ENCODE results near the gene RAD51B. TPM values are rescaled to one million over a fixed set of nuclear protein-coding genes. Genes with fewer than 3 reads are reported as not detected.

The RAD51B gene
- total RNA-seq, 1 experiment from 2014 or later, result 14.2 TPM

- Mint-ChIP-seq H3K4me3 (no peak overlapping the region), H3K4me1 (peaks cover 71% of the 10 kb centered on the region), H3K27me3 (ENCODE audit: low read depth) (no peaks in the 10 kb centered on the region; the same call in 1 of the 2 replicates), H3K36me3 (no peaks in the 10 kb centered on the region), H3K9me3 (no peaks in the 10 kb centered on the region), H3K27ac (peak overlapping the region; percentile 16; the same call in 1 of the 2 replicates)
- POLR2A ChIA-PET, result interaction anchor here (0.9 kb wide), 1 partner anchor 16 kb away, joined by 3 read pairs; no protein-coding TSS in a partner anchor
- DNase-seq (ENCODE audit: low spot score) (no peak), ATAC-seq (no peak)
- TF ChIP-seq PREB (CRISPR knock-in tag; IDR thresholded peaks at IDR 0.05; ENCODE audit: borderline replicate concordance) (no peak), FOXK1 (CRISPR knock-in tag; IDR thresholded peaks at IDR 0.05) (no peak), ETV6 (CRISPR knock-in tag; IDR thresholded peaks at IDR 0.05) (no peak), CBFB (CRISPR knock-in tag; IDR thresholded peaks at IDR 0.05; ENCODE audit: low read depth) (no peak)
- TF ChIP-seq, protein P1, sequence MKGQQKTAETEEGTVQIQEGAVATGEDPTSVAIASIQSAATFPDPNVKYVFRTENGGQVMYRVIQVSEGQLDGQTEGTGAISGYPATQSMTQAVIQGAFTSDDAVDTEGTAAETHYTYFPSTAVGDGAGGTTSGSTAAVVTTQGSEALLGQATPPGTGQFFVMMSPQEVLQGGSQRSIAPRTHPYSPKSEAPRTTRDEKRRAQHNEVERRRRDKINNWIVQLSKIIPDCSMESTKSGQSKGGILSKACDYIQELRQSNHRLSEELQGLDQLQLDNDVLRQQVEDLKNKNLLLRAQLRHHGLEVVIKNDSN (CRISPR knock-in tag; IDR thresholded peaks at IDR 0.05), result no peak
- TF ChIP-seq, protein P2, sequence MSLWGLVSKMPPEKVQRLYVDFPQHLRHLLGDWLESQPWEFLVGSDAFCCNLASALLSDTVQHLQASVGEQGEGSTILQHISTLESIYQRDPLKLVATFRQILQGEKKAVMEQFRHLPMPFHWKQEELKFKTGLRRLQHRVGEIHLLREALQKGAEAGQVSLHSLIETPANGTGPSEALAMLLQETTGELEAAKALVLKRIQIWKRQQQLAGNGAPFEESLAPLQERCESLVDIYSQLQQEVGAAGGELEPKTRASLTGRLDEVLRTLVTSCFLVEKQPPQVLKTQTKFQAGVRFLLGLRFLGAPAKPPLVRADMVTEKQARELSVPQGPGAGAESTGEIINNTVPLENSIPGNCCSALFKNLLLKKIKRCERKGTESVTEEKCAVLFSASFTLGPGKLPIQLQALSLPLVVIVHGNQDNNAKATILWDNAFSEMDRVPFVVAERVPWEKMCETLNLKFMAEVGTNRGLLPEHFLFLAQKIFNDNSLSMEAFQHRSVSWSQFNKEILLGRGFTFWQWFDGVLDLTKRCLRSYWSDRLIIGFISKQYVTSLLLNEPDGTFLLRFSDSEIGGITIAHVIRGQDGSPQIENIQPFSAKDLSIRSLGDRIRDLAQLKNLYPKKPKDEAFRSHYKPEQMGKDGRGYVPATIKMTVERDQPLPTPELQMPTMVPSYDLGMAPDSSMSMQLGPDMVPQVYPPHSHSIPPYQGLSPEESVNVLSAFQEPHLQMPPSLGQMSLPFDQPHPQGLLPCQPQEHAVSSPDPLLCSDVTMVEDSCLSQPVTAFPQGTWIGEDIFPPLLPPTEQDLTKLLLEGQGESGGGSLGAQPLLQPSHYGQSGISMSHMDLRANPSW (CRISPR knock-in tag; conservative IDR thresholded peaks at IDR 0.05; ENCODE audit: low read depth), result no peak
- CTCF ChIA-PET, result interaction anchor here (1.0 to 4.9 kb wide), 7 partner anchors 13 to 598 kb away, joined by 3 to 34 read pairs (median 3); no protein-coding TSS in a partner anchor
Measured at GRCh38 chr14:68246074-68246785, 426.7 kb downstream of the RAD51B start.

DNA sequence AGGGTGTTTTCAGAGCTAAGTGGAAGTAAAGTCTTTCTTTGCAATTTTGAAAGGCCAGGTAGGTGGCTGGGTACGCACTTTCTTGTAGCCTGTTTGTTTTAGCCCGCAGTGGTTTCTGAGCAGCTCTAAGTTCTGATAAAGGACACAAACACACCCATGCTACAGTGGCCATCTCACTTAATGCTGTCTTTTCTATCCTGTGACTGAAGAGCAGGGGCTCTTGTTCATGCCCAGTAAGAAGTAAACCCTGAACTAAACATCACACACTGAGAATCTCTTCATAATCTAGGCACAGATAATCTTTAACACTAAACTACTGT, 427.2 kb downstream of the RAD51B start:
- peaks cover 76% of the 10 kb centered on the region for H3K4me1 Mint-ChIP-seq
- H3K36me3 Mint-ChIP-seq, result no peaks in the 10 kb centered on the region
- POLR2A ChIA-PET, result interaction anchor here (0.9 kb wide), 1 partner anchor 16 kb away, joined by 3 read pairs; no protein-coding TSS in a partner anchor
- H3K9me3 Mint-ChIP-seq, result no peaks in the 10 kb centered on the region
- DNase-seq (ENCODE audit: low spot score), result no peak
- CTCF ChIA-PET, result interaction anchor here (1.0 to 4.9 kb wide), 8 partner anchors 13 to 598 kb away, joined by 3 to 34 read pairs (median 3); no protein-coding TSS in a partner anchor
- H3K27me3 Mint-ChIP-seq (ENCODE audit: low read depth), result no peaks in the 10 kb centered on the region; the same call in 1 of the 2 replicates
- H3K4me3 Mint-ChIP-seq, result no peak overlapping the region
- no peak overlapping the region for H3K27ac Mint-ChIP-seq
- ATAC-seq, result no peak
- no peak for TF ChIP-seq ZNF512 (CRISPR knock-in tag; IDR thresholded peaks at IDR 0.05; ENCODE audit: borderline replicate concordance)
- TF ChIP-seq, protein P3, sequence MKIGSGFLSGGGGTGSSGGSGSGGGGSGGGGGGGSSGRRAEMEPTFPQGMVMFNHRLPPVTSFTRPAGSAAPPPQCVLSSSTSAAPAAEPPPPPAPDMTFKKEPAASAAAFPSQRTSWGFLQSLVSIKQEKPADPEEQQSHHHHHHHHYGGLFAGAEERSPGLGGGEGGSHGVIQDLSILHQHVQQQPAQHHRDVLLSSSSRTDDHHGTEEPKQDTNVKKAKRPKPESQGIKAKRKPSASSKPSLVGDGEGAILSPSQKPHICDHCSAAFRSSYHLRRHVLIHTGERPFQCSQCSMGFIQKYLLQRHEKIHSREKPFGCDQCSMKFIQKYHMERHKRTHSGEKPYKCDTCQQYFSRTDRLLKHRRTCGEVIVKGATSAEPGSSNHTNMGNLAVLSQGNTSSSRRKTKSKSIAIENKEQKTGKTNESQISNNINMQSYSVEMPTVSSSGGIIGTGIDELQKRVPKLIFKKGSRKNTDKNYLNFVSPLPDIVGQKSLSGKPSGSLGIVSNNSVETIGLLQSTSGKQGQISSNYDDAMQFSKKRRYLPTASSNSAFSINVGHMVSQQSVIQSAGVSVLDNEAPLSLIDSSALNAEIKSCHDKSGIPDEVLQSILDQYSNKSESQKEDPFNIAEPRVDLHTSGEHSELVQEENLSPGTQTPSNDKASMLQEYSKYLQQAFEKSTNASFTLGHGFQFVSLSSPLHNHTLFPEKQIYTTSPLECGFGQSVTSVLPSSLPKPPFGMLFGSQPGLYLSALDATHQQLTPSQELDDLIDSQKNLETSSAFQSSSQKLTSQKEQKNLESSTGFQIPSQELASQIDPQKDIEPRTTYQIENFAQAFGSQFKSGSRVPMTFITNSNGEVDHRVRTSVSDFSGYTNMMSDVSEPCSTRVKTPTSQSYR (CRISPR knock-in tag; IDR thresholded peaks at IDR 0.05), result no peak
- no peak for TF ChIP-seq TCF7 (CRISPR knock-in tag; IDR thresholded peaks at IDR 0.05; ENCODE audit: low read depth)
- no peak for TF ChIP-seq PREB (CRISPR knock-in tag; IDR thresholded peaks at IDR 0.05; ENCODE audit: borderline replicate concordance)
- no peak for TF ChIP-seq NR2C2 (CRISPR knock-in tag; IDR thresholded peaks at IDR 0.05)
- no peak for TF ChIP-seq CBFB (CRISPR knock-in tag; IDR thresholded peaks at IDR 0.05; ENCODE audit: low read depth)
- TF ChIP-seq, protein P4, sequence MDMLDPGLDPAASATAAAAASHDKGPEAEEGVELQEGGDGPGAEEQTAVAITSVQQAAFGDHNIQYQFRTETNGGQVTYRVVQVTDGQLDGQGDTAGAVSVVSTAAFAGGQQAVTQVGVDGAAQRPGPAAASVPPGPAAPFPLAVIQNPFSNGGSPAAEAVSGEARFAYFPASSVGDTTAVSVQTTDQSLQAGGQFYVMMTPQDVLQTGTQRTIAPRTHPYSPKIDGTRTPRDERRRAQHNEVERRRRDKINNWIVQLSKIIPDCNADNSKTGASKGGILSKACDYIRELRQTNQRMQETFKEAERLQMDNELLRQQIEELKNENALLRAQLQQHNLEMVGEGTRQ (CRISPR knock-in tag; IDR thresholded peaks at IDR 0.05), result no peak
- TF ChIP-seq ZNF423 (CRISPR knock-in tag; IDR thresholded peaks at IDR 0.05), result no peak
- TF ChIP-seq ZBTB21 (CRISPR knock-in tag; IDR thresholded peaks at IDR 0.05; ENCODE audit: borderline replicate concordance), result no peak
- TF ChIP-seq, protein P5, sequence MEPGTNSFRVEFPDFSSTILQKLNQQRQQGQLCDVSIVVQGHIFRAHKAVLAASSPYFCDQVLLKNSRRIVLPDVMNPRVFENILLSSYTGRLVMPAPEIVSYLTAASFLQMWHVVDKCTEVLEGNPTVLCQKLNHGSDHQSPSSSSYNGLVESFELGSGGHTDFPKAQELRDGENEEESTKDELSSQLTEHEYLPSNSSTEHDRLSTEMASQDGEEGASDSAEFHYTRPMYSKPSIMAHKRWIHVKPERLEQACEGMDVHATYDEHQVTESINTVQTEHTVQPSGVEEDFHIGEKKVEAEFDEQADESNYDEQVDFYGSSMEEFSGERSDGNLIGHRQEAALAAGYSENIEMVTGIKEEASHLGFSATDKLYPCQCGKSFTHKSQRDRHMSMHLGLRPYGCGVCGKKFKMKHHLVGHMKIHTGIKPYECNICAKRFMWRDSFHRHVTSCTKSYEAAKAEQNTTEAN (CRISPR knock-in tag; IDR thresholded peaks at IDR 0.05), result no peak
- TF ChIP-seq FOXJ3 (CRISPR knock-in tag; IDR thresholded peaks at IDR 0.05; ENCODE audit: borderline replicate concordance), result no peak
- no peak for TF ChIP-seq FOXP1 (CRISPR knock-in tag; IDR thresholded peaks at IDR 0.05; ENCODE audit: borderline replicate concordance)
- no peak for TF ChIP-seq GRHL2 (CRISPR knock-in tag; IDR thresholded peaks at IDR 0.05; ENCODE audit: insufficient replicate concordance, severe bottlenecking)
- no peak for TF ChIP-seq GTF2I (CRISPR knock-in tag; conservative IDR thresholded peaks at IDR 0.05)
- no peak for TF ChIP-seq ZMAT4 (CRISPR knock-in tag; IDR thresholded peaks at IDR 0.05)
